PC-3 (cell line): Measurements from ENCODE around the gene PUS3.

Experiments
- CTCF ChIP-seq: fragments of 300-600 bp; sonication (generic); conservative IDR thresholded peaks from 2 replicates; pipeline ENCODE4 v1.5.1; 2017; ENCODE audit warnings: antibody characterized with exemption, low read depth, mild to moderate bottlenecking, low read length
- EZH2 ChIP-seq: fragments of 300-600 bp; sonication (generic); IDR thresholded peaks from one replicate; pipeline ENCODE4 v1.6.1; 2017; ENCODE audit warnings: antibody characterized with exemption, mild to moderate bottlenecking, low read length; ENCODE audit not compliant: unreplicated experiment

- TF ChIP-seq CTCF (peak; percentile 52), EZH2 (no peak)
These were observed 15.3 kb upstream of the PUS3 start for GRCh38 chr11:125918140-125918840.
